GM15510 (cell line): ENCODE data around the gene ATP11C.

Experiments used
- POLR2A ChIP-seq: IDR thresholded peaks from 3 replicates; pipeline ENCODE4 v1.6.1; 2011; ENCODE audit warnings: borderline replicate concordance; ENCODE audit not compliant: insufficient read length; ENCODE audit errors: extremely low read depth

The ATP11C gene

GRCh38 chrX:139751053-139751452 is 181.8 kb downstream of the ATP11C start:
- no peak for TF ChIP-seq POLR2A

- TF ChIP-seq POLR2A = no peak
Observed at GRCh38 chrX:139750390-139750789, 182.5 kb downstream of the ATP11C start.

- TF ChIP-seq POLR2A = no peak
Observed at GRCh38 chrX:139739138-139739537, 193.7 kb downstream of the ATP11C start.

- no peak for TF ChIP-seq POLR2A
Observed at GRCh38 chrX:139738581-139738980, 194.3 kb downstream of the ATP11C start.

GRCh38 chrX:139736151-139736550 is 196.7 kb downstream of the ATP11C start:
- TF ChIP-seq POLR2A = no peak

- TF ChIP-seq POLR2A = no peak
Observed at GRCh38 chrX:139734996-139735395, 197.9 kb downstream of the ATP11C start.

- no peak for TF ChIP-seq POLR2A
Observed at GRCh38 chrX:139725720-139726119, 207.1 kb downstream of the ATP11C start.

- TF ChIP-seq POLR2A = no peak
Observed at GRCh38 chrX:139724626-139725025, 208.2 kb downstream of the ATP11C start.

- TF ChIP-seq POLR2A = no peak
Observed at GRCh38 chrX:139720979-139721378, 211.9 kb downstream of the ATP11C start.

GRCh38 chrX:139720136-139720535 is 212.7 kb downstream of the ATP11C start:
- TF ChIP-seq POLR2A = no peak

- TF ChIP-seq POLR2A = no peak
Observed at GRCh38 chrX:139708067-139708466, 224.8 kb downstream of the ATP11C start, which contains the start of gene MCF2. TSS of gene MCF2 (minus strand) at chrX:139708167. CDS start at chrX:139651744, 56,423 bp downstream.

- no peak for TF ChIP-seq POLR2A
Observed at GRCh38 chrX:139702658-139703057, 230.2 kb downstream of the ATP11C start.

GRCh38 chrX:139692908-139693307 is 239.9 kb downstream of the ATP11C start:
- no peak for TF ChIP-seq POLR2A

GRCh38 chrX:139692506-139692849 is 240.4 kb downstream of the ATP11C start:
- no peak for TF ChIP-seq POLR2A

- no peak for TF ChIP-seq POLR2A
Observed at GRCh38 chrX:139691843-139692505, 240.9 kb downstream of the ATP11C start.

GRCh38 chrX:139691493-139691842 is 241.4 kb downstream of the ATP11C start:
- no peak for TF ChIP-seq POLR2A

GRCh38 chrX:139680356-139680755 is 252.5 kb downstream of the ATP11C start:
- TF ChIP-seq POLR2A = no peak
